DND-41 (cell line): ENCODE measurements around the gene AMY2B.
"Not testable (repeated sequence)": the region's sequence is repeated elsewhere in the genome, so short reads cannot be mapped to it uniquely, and the experiment has no call there.

Source experiments
- ATAC-seq: fragments of 200-7000 bp; cut with Tn5 transposase; 3 replicates; pipeline ENCODE4 v1.9.1; 2021; ENCODE audit warnings: low read depth; ENCODE audit not compliant: insufficient read depth
- DNase-seq: peaks from one replicate; pipeline ENCODE4 v3.0.0-alpha.2; 2020
- H2AFZ ChIP-seq: 2 replicates; pipeline ENCODE4 v1.6.0; 2012; ENCODE audit warnings: low read depth, low read length
- H3K27ac ChIP-seq: 2 replicates; pipeline ENCODE4 v1.5.1; 2012; ENCODE audit warnings: low read length, inconsistent platforms
- H3K27me3 ChIP-seq: fragments of 200-600 bp; sonication (generic); 2 replicates; pipeline ENCODE4 v1.6.0; 2012; ENCODE audit warnings: low read length, mild to moderate bottlenecking, inconsistent platforms; ENCODE audit not compliant: insufficient read depth, poor library complexity
- H3K36me3 ChIP-seq: 2 replicates; pipeline ENCODE4 v1.5.1; 2012; ENCODE audit warnings: low read length, inconsistent platforms; ENCODE audit not compliant: insufficient read depth
- H3K4me1 ChIP-seq: 2 replicates; pipeline ENCODE4 v1.5.1; 2012; ENCODE audit warnings: mild to moderate bottlenecking, low read length; ENCODE audit not compliant: insufficient read depth
- H3K4me2 ChIP-seq: 2 replicates; pipeline ENCODE4 v1.6.0; 2012; ENCODE audit warnings: mild to moderate bottlenecking, moderate library complexity, low read length, inconsistent platforms; ENCODE audit not compliant: insufficient read depth
- H3K4me3 ChIP-seq, 2 experiments: fragments of 200-600 bp in 1 of 2; shearing (Covaris generic) in 1 of 2; 2 replicates each; pipeline ENCODE4 v1.5.1; 2012 to 2016; ENCODE audit warnings: inconsistent platforms in 2 of 2, low read length in 2 of 2, mild to moderate bottlenecking in 2 of 2, low read depth in 1 of 2, moderate library complexity in 1 of 2
- H3K79me2 ChIP-seq: 2 replicates; pipeline ENCODE4 v1.6.0; 2012; ENCODE audit warnings: low read length, inconsistent platforms; ENCODE audit not compliant: insufficient read depth
- H3K9ac ChIP-seq: 2 replicates; pipeline ENCODE4 v1.6.0; 2012; ENCODE audit warnings: low read depth, mild to moderate bottlenecking, inconsistent platforms, low read length, moderate library complexity
- H3K9me3 ChIP-seq: 2 replicates; pipeline ENCODE4 v1.5.1; 2012; ENCODE audit warnings: low read length, moderate library complexity, mild to moderate bottlenecking, inconsistent platforms; ENCODE audit not compliant: insufficient read depth, severe bottlenecking
- H4K20me1 ChIP-seq: 2 replicates; pipeline ENCODE4 v1.6.0; 2012; ENCODE audit warnings: low read length; ENCODE audit not compliant: insufficient read depth
- EZH2 ChIP-seq: IDR thresholded peaks from 3 replicates; pipeline ENCODE4 v1.6.1; 2012; ENCODE audit warnings: borderline replicate concordance, low read depth, mild to moderate bottlenecking, moderate library complexity, low read length, inconsistent platforms; ENCODE audit not compliant: severe bottlenecking
- TF ChIP-seq, protein P1 (sequence below): IDR thresholded peaks from 2 replicates; pipeline ENCODE4 v1.5.1; 2012; ENCODE audit warnings: borderline replicate concordance, low read length, moderate library complexity, mild to moderate bottlenecking; ENCODE audit not compliant: poor library complexity, severe bottlenecking; ENCODE audit errors: extremely low read depth

Gene AMY2B

DNA sequence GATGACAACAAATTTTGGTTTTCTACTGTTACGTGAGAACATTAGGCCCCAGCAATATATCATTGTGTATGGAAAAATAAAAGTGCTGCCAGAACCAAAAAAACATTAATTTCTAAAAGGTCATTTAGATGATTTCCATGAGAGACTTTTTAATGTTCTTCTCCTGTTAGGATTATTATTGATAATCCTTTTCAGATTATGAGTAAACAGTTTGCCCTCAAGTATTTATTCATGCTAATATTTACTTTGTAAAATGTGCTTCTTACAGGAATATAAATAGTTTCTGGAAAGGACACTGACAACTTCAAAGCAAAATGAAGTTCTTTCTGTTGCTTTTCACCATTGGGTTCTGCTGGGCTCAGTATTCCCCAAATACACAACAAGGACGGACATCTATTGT is at the start of gene AMY2B:
AMY2B (plus strand) TSS at position 301 of the 400 bp plus-strand sequence; CDS start at position 315, 14 bp downstream.
- H3K4me3 ChIP-seq, H3K27ac ChIP-seq, DNase-seq, H3K27me3 ChIP-seq, H3K4me2 ChIP-seq, H3K4me1 ChIP-seq, H3K36me3 ChIP-seq, H2AFZ ChIP-seq, H4K20me1 ChIP-seq, H3K9me3 ChIP-seq, ATAC-seq, H3K79me2 ChIP-seq, H3K9ac ChIP-seq: not testable (repeated sequence)

DNA sequence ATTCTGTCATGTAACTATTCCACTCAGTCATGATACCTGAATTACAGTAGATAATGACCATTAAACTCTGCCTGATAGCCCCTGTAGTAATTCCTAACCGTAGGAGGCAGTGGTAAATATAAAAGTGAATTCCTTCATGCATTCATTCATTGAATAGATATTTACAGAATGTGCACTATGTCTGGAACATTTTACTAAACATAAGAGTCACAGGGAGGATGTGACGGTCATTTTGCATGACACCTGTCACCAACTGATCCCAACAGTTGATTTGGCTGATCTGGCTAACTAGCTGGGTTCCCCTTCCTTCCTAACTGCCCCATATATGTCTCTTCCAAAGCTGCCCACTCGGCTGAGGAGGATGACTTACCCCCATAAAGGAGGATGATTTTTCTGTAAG is 48.0 kb upstream of the AMY2B start:
- Histone ChIP-seq H3K4me3 (no peak overlapping the region), H3K9me3 (no peaks in the 10 kb centered on the region), H3K4me1 (peaks cover 30% of the 10 kb centered on the region), H2AFZ (no peak overlapping the region), H3K27me3 (no peaks in the 10 kb centered on the region), H4K20me1 (peaks cover 5% of the 10 kb centered on the region; the same call in 1 of the 2 replicates), H3K9ac (no peak overlapping the region), H3K36me3 (peaks cover 9% of the 10 kb centered on the region), H3K79me2 (peaks cover 26% of the 10 kb centered on the region), H3K27ac (no peak overlapping the region), H3K4me2 (no peak overlapping the region)
- DNase-seq (no peak), ATAC-seq (no peak)
- TF ChIP-seq EZH2: no peak
- TF ChIP-seq, protein P1, sequence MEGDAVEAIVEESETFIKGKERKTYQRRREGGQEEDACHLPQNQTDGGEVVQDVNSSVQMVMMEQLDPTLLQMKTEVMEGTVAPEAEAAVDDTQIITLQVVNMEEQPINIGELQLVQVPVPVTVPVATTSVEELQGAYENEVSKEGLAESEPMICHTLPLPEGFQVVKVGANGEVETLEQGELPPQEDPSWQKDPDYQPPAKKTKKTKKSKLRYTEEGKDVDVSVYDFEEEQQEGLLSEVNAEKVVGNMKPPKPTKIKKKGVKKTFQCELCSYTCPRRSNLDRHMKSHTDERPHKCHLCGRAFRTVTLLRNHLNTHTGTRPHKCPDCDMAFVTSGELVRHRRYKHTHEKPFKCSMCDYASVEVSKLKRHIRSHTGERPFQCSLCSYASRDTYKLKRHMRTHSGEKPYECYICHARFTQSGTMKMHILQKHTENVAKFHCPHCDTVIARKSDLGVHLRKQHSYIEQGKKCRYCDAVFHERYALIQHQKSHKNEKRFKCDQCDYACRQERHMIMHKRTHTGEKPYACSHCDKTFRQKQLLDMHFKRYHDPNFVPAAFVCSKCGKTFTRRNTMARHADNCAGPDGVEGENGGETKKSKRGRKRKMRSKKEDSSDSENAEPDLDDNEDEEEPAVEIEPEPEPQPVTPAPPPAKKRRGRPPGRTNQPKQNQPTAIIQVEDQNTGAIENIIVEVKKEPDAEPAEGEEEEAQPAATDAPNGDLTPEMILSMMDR: no peak

DNA sequence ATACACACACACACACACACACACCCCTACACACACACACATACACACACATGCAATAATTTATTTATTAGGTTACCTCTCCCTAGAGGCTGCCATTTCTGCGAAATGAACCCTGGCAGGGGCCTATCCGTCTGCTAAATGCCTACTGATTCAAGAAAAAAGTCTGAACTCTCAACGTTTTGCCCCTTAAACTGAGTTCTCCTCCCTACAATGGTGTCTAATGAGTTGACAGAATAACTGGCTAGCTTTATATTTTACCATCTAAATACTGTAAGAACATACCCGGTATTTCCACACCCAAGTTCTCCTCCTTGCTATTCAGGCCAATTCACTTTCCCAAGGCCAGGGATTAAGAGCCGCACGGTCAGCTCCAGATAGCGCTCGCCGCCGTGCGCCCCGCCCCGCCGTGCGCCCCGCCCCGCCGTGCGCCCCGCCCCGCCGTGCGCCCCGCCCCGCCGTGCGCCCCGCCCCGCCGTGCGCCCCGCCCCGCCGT is 46.2 kb upstream of the AMY2B start:
- no peaks in the 10 kb centered on the region for H3K9me3 ChIP-seq
- peak overlapping the region; percentile 85 for H2AFZ ChIP-seq
- peak overlapping the region; percentile 28 to 65; a peak in 3 of 4 replicates for H3K4me3 ChIP-seq
- no peak for TF ChIP-seq EZH2
- TF ChIP-seq, protein P1: no peak
- H4K20me1 ChIP-seq: peaks cover 10% of the 10 kb centered on the region
- peaks cover 43% of the 10 kb centered on the region for H3K79me2 ChIP-seq
- H3K9ac ChIP-seq: peak overlapping the region; percentile 40
- peak overlapping the region; percentile 10; the same call in 1 of the 2 replicates for H3K27ac ChIP-seq
- no peaks in the 10 kb centered on the region for H3K27me3 ChIP-seq
- peaks cover 21% of the 10 kb centered on the region for H3K36me3 ChIP-seq
- no peak for DNase-seq
- H3K4me2 ChIP-seq: peak overlapping the region; percentile 69
- peaks cover 42% of the 10 kb centered on the region for H3K4me1 ChIP-seq
- ATAC-seq: peak; percentile 63

DNA sequence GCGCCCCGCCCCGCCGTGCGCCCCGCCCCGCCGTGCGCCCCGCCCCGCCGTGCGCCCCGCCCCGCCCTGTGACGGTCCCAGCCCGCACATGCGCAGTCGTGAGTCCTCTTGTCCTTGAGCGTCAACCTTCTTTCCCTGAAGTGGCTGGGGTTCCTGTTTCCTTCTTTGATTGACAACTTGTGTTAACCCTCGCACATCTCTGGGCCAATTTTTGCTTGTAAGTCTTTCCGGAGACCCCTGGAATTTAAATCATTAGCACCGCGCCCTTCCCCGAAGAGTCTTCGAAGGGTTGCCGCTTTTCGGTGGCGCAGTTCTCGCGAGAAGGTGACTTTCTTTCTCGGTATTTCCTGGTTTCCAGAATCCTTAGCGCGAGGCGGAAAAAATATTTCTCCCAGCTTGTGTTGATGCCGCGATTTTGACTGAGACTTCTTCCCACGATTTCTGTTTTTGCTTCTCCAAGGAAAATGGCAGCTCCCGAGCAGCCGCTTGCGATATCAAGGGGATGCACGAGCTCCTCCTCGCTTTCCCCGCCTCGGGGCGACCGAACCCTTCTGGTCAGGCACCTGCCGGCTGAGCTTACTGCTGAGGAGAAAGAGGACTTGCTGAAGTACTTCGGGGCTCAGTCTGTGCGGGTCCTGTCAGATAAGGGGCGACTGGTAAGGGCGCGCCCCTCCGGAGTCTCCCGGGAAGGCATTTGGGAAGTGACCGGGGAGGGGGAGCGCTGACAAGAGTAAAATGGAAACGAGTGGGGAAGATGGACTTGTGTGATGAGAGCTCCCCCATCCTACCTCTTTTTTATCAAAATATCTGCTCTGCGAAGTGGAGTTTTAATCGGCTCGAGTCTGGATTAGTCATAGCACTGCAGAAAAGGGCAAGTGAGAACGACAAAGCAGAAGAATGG is 45.5 kb upstream of the AMY2B start, which contains the start of gene RNPC3:
RNPC3 (plus strand) TSS at position 93 of the 901 bp plus-strand sequence; CDS start at position 465, 372 bp downstream.
- ATAC-seq (peak; percentile 83), DNase-seq (peak; percentile 85)
- TF ChIP-seq, protein P1: no peak
- TF ChIP-seq EZH2: no peak
- H2AFZ ChIP-seq: peak within 1 kb of the TSS; percentile 85
- no peaks in the 10 kb centered on the region for H3K9me3 ChIP-seq
- peak within 1 kb of the TSS; percentile 89 for H3K9ac ChIP-seq
- H3K79me2 ChIP-seq: peaks cover 50% of the 10 kb centered on the region
- H3K4me1 ChIP-seq: peaks cover 46% of the 10 kb centered on the region
- peak within 1 kb of the TSS; percentile 80 to 85 for H3K4me3 ChIP-seq
- peaks cover 28% of the 10 kb centered on the region for H3K36me3 ChIP-seq
- peak within 1 kb of the TSS; percentile 95 for H3K27ac ChIP-seq
- peaks cover 12% of the 10 kb centered on the region for H4K20me1 ChIP-seq
- no peaks in the 10 kb centered on the region for H3K27me3 ChIP-seq
- H3K4me2 ChIP-seq: peak within 1 kb of the TSS; percentile 69
